ENCODE measurements around the gene PIAS4. TPM values are rescaled to one million over a fixed set of nuclear protein-coding genes. Genes with fewer than 3 reads are reported as not detected.

The PIAS4 gene
- total and polyA plus RNA-seq, 9 of the 15 experiments (the other 6 are each of a cell fraction or from before 2014, with no cell fraction given): 0.27 to 34.9 (median 14.4) TPM

DNA sequence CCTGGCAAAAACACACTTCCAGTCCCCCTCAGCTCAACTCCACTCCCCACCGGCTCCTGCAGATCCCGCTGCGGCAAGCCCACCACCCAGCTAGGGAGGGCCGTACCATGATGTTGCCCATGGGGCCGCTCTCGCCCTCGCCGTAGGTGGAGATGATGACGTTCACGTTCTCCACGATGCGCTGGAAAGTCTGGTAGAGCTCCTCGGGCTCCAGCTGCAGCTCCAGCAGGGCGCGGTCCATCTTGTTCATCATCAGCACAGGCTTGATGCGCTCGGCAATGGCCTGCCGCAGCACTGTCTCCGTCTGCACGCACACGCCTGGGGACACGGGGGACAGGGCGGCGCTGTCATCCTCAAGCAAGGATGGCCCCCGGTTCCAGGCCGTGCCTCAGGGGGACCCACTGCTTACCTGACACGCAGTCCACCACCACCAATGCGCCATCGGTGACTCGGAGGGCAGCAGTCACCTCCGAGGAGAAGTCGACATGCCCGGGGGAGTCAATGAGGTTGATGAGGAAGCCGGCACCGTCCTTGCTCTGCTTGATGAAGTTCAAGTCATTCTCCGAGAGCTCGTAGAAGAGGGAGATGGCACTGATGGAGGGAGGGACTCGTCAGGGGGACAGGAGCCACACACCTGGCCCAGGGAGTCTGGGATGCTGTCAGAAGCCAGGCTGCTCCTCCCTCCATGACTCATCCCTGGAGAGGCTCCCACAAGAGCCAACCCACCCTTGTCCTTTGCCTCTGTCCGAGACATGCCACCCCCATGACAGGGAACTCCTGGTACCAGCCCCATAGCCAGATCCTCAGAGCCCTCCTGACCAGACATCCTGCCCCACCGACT lies 24.6 kb upstream of the PIAS4 start (continued):
- TF ChIP-seq, protein P1, sequence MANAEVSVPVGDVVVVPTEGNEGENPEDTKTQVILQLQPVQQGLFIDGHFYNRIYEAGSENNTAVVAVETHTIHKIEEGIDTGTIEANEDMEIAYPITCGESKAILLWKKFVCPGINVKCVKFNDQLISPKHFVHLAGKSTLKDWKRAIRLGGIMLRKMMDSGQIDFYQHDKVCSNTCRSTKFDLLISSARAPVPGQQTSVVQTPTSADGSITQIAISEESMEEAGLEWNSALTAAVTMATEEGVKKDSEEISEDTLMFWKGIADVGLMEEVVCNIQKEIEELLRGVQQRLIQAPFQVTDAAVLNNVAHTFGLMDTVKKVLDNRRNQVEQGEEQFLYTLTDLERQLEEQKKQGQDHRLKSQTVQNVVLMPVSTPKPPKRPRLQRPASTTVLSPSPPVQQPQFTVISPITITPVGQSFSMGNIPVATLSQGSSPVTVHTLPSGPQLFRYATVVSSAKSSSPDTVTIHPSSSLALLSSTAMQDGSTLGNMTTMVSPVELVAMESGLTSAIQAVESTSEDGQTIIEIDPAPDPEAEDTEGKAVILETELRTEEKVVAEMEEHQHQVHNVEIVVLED (CRISPR knock-in tag; IDR thresholded peaks at IDR 0.05): no peak
- TF ChIP-seq, protein P2, sequence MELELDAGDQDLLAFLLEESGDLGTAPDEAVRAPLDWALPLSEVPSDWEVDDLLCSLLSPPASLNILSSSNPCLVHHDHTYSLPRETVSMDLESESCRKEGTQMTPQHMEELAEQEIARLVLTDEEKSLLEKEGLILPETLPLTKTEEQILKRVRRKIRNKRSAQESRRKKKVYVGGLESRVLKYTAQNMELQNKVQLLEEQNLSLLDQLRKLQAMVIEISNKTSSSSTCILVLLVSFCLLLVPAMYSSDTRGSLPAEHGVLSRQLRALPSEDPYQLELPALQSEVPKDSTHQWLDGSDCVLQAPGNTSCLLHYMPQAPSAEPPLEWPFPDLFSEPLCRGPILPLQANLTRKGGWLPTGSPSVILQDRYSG (tag; conservative IDR thresholded peaks at IDR 0.05; ENCODE audit: low read depth): no peak
- TF ChIP-seq ZNF551 (CRISPR knock-in tag; IDR thresholded peaks at IDR 0.05) (no peak), ZNF212 (CRISPR knock-in tag; IDR thresholded peaks at IDR 0.05) (no peak), ARHGAP35 (IDR thresholded peaks at IDR 0.05; ENCODE audit: partially characterized antibody) (no peak), NFRKB (IDR thresholded peaks at IDR 0.05; ENCODE audit: low read depth) (no peak), L3MBTL2 (IDR thresholded peaks at IDR 0.05) (no peak), MYC (IDR thresholded peaks at IDR 0.05; ENCODE audit: low read depth, low read length) (no peak), MYC (CRISPR knock-in tag; IDR thresholded peaks at IDR 0.05; ENCODE audit: borderline replicate concordance, low read depth) (no peak), SUPT5H (IDR thresholded peaks at IDR 0.05) (peak; percentile 43), PML (IDR thresholded peaks at IDR 0.05; ENCODE audit: low read length) (peak; percentile 12; the same call in 1 of the 2 replicates), ARNT (IDR thresholded peaks at IDR 0.05) (no peak), ZKSCAN1 (IDR thresholded peaks at IDR 0.05; ENCODE audit: low read depth, low read length) (no peak), SRSF3 (IDR thresholded peaks at IDR 0.05; ENCODE audit: insufficient read depth, low read length) (no peak), ZNF239 (CRISPR knock-in tag; IDR thresholded peaks at IDR 0.05) (no peak), RHOXF2B (CRISPR knock-in tag; conservative IDR thresholded peaks at IDR 0.05) (no peak), NR4A1 (CRISPR knock-in tag; IDR thresholded peaks at IDR 0.05) (no peak), NR4A1 (tag; IDR thresholded peaks at IDR 0.05) (no peak)
- TF ChIP-seq, protein P3, sequence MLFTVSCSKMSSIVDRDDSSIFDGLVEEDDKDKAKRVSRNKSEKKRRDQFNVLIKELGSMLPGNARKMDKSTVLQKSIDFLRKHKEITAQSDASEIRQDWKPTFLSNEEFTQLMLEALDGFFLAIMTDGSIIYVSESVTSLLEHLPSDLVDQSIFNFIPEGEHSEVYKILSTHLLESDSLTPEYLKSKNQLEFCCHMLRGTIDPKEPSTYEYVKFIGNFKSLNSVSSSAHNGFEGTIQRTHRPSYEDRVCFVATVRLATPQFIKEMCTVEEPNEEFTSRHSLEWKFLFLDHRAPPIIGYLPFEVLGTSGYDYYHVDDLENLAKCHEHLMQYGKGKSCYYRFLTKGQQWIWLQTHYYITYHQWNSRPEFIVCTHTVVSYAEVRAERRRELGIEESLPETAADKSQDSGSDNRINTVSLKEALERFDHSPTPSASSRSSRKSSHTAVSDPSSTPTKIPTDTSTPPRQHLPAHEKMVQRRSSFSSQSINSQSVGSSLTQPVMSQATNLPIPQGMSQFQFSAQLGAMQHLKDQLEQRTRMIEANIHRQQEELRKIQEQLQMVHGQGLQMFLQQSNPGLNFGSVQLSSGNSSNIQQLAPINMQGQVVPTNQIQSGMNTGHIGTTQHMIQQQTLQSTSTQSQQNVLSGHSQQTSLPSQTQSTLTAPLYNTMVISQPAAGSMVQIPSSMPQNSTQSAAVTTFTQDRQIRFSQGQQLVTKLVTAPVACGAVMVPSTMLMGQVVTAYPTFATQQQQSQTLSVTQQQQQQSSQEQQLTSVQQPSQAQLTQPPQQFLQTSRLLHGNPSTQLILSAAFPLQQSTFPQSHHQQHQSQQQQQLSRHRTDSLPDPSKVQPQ (CRISPR knock-in tag; IDR thresholded peaks at IDR 0.05; ENCODE audit: borderline replicate concordance): no peak
- TF ChIP-seq, protein P4, sequence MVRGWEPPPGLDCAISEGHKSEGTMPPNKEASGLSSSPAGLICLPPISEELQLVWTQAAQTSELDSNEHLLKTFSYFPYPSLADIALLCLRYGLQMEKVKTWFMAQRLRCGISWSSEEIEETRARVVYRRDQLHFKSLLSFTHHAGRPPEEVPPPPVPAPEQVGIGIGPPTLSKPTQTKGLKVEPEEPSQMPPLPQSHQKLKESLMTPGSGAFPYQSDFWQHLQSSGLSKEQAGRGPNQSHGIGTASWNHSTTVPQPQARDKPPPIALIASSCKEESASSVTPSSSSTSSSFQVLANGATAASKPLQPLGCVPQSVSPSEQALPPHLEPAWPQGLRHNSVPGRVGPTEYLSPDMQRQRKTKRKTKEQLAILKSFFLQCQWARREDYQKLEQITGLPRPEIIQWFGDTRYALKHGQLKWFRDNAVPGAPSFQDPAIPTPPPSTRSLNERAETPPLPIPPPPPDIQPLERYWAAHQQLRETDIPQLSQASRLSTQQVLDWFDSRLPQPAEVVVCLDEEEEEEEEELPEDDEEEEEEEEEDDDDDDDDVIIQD (CRISPR knock-in tag; IDR thresholded peaks at IDR 0.05): no peak
- TF ChIP-seq, protein P5, sequence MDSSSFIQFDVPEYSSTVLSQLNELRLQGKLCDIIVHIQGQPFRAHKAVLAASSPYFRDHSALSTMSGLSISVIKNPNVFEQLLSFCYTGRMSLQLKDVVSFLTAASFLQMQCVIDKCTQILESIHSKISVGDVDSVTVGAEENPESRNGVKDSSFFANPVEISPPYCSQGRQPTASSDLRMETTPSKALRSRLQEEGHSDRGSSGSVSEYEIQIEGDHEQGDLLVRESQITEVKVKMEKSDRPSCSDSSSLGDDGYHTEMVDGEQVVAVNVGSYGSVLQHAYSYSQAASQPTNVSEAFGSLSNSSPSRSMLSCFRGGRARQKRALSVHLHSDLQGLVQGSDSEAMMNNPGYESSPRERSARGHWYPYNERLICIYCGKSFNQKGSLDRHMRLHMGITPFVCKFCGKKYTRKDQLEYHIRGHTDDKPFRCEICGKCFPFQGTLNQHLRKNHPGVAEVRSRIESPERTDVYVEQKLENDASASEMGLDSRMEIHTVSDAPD (CRISPR knock-in tag; IDR thresholded peaks at IDR 0.05): no peak
